Loucy (cell line): Measurements from ENCODE around the gene ASMTL.
A peak's percentile ranks its signal among the peaks of the same experiment; 100 is the strongest.

Experiments used
- H2AFZ ChIP-seq: fragments of 200-600 bp; sonication (generic); 2 replicates; pipeline ENCODE4 v1.6.0; 2016; ENCODE audit warnings: antibody characterized with exemption, mild to moderate bottlenecking, low read length, moderate library complexity
- H3F3A ChIP-seq: fragments of 200-600 bp; 2 replicates; pipeline ENCODE4 v1.6.0; 2016; ENCODE audit warnings: antibody characterized with exemption, low read depth, mild to moderate bottlenecking
- H3K27me3 ChIP-seq: fragments of 200-600 bp; sonication (generic); 2 replicates; pipeline ENCODE4 v1.6.1; 2014; ENCODE audit warnings: low read length, mild to moderate bottlenecking; ENCODE audit not compliant: insufficient read depth, poor library complexity, severe bottlenecking
- H3K36me3 ChIP-seq: fragments of 200-600 bp; sonication (generic); 2 replicates; pipeline ENCODE4 v1.6.1; 2016; ENCODE audit warnings: low read length; ENCODE audit not compliant: insufficient read depth
- H3K4me1 ChIP-seq: fragments of 200-600 bp; sonication (generic); 2 replicates; pipeline ENCODE4 v1.5.1; 2014; ENCODE audit warnings: low read length, mild to moderate bottlenecking; ENCODE audit not compliant: insufficient read depth, poor library complexity, severe bottlenecking
- H3K4me2 ChIP-seq: fragments of 200-600 bp; sonication (generic); 2 replicates; pipeline ENCODE4 v1.6.0; 2014; ENCODE audit warnings: antibody characterized with exemption, low read length, low read depth, mild to moderate bottlenecking; ENCODE audit not compliant: poor library complexity, severe bottlenecking
- H3K4me3 ChIP-seq: fragments of 200-600 bp; sonication (generic); 2 replicates; pipeline ENCODE4 v1.5.1; 2014; ENCODE audit warnings: low read length, mild to moderate bottlenecking, mixed read lengths; ENCODE audit not compliant: poor library complexity, severe bottlenecking
- H3K79me2 ChIP-seq: fragments of 200-600 bp; sonication (generic); 2 replicates; pipeline ENCODE4 v1.6.1; 2014; ENCODE audit warnings: low read length; ENCODE audit not compliant: insufficient read depth
- H3K9ac ChIP-seq: fragments of 200-600 bp; sonication (generic); 2 replicates; pipeline ENCODE4 v1.6.0; 2014; ENCODE audit warnings: mild to moderate bottlenecking, low read depth, low read length, moderate library complexity; ENCODE audit not compliant: poor library complexity, severe bottlenecking
- H3K9me2 ChIP-seq: fragments of 200-600 bp; sonication (generic); replicated peaks from 2 replicates; pipeline ENCODE4 v1.6.1; 2016; ENCODE audit warnings: low read depth, low read length, mixed read lengths
- H3K9me3 ChIP-seq: fragments of 200-600 bp; sonication (generic); 2 replicates; pipeline ENCODE4 v1.6.1; 2014; ENCODE audit warnings: mild to moderate bottlenecking, antibody characterized with exemption, low read length, low read depth; ENCODE audit not compliant: insufficient read depth
- H4K20me1 ChIP-seq: fragments of 200-600 bp; sonication (generic); 2 replicates; pipeline ENCODE4 v1.6.0; 2014; ENCODE audit warnings: antibody characterized with exemption, low read length, mild to moderate bottlenecking; ENCODE audit not compliant: insufficient read depth, poor library complexity, severe bottlenecking
- EZH2phosphoT487 ChIP-seq: fragments of 200-600 bp; IDR thresholded peaks from 2 replicates; pipeline ENCODE4 v1.6.1; 2018; ENCODE audit warnings: antibody characterized with exemption, mild to moderate bottlenecking, moderate library complexity, borderline replicate concordance
- TF ChIP-seq, protein P1 (sequence below): fragments of 200-600 bp; sonication (generic); conservative IDR thresholded peaks from 2 replicates; pipeline ENCODE4 v1.5.1; 2014; ENCODE audit warnings: mild to moderate bottlenecking, antibody characterized with exemption, low read length

Gene ASMTL

DNA sequence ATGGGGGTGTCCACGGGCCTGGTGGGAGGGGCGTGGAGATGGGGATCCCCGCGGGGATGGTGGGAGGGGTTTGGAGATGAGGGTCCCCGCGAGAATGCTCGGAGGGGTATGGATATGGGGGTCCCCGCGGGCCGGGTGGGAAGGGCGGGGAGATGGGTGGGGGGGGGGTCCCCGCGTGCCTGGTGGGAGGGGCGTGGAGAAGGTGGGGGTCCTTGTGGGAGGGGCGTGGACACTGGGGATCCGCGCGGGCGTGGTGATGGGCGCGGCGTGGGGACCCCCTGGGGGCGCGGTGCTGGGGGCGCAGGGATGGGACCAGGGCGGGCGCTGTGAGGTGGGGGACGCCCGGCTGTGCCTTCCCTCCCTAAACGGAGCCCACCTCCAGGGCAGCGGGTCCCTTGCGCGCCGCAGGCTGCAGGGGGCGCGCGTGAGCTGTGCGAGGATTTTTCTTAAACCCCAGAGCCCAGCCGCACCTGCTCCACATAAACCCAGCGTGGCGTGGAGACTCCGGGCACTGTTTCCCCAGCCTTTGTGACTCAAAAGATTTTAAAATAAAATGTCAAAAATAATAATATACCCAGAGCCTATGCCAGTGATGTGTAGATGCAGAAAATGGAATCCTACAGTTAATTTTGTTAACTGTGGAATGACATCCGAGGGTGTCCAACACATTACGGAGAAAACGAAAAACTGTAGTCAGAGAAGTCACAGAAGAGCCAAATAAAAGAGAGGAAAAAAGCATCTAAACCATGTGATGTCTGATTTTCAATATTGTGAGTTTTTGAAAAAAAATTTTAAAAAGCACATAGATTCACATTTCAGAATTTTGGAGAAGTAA lies 1.5 kb upstream of the ASMTL start:
- Histone ChIP-seq H3K4me2 (peak overlapping the region; percentile 57), H4K20me1 (no peaks in the 10 kb centered on the region), H3K9me3 (no peaks in the 10 kb centered on the region), H3K9ac (no peak overlapping the region), H3F3A (no peaks in the 10 kb centered on the region), H3K79me2 (peaks cover 20% of the 10 kb centered on the region; the same call in 1 of the 2 replicates), H3K9me2 (no peaks in the 10 kb centered on the region), H3K36me3 (no peaks in the 10 kb centered on the region), H3K4me3 (peak overlapping the region; percentile 75), H3K27me3 (no peaks in the 10 kb centered on the region), H3K4me1 (peaks cover 6% of the 10 kb centered on the region), H2AFZ (no peak overlapping the region)
- TF ChIP-seq EZH2phosphoT487 = no peak
- TF ChIP-seq, protein P1, sequence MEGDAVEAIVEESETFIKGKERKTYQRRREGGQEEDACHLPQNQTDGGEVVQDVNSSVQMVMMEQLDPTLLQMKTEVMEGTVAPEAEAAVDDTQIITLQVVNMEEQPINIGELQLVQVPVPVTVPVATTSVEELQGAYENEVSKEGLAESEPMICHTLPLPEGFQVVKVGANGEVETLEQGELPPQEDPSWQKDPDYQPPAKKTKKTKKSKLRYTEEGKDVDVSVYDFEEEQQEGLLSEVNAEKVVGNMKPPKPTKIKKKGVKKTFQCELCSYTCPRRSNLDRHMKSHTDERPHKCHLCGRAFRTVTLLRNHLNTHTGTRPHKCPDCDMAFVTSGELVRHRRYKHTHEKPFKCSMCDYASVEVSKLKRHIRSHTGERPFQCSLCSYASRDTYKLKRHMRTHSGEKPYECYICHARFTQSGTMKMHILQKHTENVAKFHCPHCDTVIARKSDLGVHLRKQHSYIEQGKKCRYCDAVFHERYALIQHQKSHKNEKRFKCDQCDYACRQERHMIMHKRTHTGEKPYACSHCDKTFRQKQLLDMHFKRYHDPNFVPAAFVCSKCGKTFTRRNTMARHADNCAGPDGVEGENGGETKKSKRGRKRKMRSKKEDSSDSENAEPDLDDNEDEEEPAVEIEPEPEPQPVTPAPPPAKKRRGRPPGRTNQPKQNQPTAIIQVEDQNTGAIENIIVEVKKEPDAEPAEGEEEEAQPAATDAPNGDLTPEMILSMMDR = peak; percentile 63

DNA sequence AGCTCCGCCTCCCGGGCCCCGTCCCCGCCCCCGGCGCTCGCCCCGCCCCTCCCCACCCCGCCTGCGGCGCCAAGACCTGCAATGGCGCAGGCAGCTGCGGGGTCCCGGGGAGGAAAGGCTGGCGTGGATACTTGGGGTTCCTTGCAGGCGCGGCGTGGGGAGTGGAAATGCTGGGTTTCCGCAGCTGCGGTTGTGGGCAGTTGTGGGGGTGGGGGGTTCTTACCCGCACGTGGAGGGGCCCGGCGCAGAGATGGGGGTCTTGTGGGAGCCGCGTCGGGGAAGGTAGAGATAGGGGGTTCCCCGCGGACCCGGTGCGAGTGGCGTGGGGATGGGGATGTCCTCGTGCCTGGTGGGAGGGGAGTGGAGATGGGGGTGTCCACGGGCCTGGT lies 680 bp upstream of the ASMTL start:
- H4K20me1 ChIP-seq = no peaks in the 10 kb centered on the region
- H3K27me3 ChIP-seq = no peaks in the 10 kb centered on the region
- TF ChIP-seq, protein P1 = no peak
- TF ChIP-seq EZH2phosphoT487 = no peak
- peak overlapping the region; percentile 43 for H3K9ac ChIP-seq
- H3F3A ChIP-seq = no peaks in the 10 kb centered on the region
- H2AFZ ChIP-seq = peak overlapping the region; percentile 77; the same call in 1 of the 2 replicates
- no peaks in the 10 kb centered on the region for H3K9me3 ChIP-seq
- peaks cover 20% of the 10 kb centered on the region; the same call in 1 of the 2 replicates for H3K79me2 ChIP-seq
- no peaks in the 10 kb centered on the region for H3K36me3 ChIP-seq
- H3K4me1 ChIP-seq = peaks cover 6% of the 10 kb centered on the region
- H3K4me2 ChIP-seq = peak overlapping the region; percentile 51
- H3K9me2 ChIP-seq = no peaks in the 10 kb centered on the region
- peak overlapping the region; percentile 75 for H3K4me3 ChIP-seq

DNA sequence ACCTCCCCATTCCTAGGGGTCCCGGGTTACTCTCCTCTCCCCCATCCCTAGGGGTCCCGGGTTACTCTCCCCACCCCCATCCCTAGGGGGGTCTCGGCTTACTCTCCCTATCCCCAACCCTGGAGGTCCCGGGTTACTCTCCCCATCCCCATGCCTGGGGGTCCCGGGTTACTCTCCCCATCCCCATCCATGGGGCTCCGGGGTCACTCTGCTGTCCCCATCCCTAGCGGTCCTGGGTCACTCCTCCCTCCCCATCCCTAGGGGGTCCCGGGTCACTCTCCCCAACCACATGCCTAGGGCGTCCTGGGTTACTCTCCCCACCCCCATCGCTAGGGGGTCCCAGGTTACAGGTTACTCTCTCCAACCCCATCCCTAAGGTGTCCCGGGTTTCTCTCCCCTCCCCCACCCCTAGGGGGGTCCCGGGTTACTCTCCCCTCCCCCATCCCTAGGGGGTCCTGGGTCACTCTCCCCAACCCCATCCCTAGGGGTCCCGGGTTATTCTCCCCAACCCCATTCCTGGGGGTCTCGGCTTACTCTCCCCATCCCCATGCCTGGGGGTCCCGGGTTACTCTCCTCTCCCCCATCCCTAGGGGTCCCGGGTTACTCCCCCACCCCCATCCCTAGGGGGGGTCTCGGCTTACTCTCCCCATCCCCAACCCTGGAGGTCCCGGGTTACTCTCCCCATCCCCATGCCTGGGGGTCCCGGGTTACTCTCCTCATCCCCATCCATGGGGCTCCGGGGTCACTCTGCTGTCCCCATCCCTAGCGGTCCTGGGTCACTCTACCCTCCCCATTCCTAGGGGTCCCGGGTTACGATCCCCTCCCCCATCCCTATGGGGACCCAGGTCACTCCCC lies 821 bp downstream of the ASMTL start:
- TF ChIP-seq EZH2phosphoT487 = no peak
- TF ChIP-seq, protein P1 = no peak
- Histone ChIP-seq H3K9me2 (no peaks in the 10 kb centered on the region), H3K4me2 (peak overlapping the region; percentile 68), H3K4me1 (peaks cover 6% of the 10 kb centered on the region), H3K36me3 (no peaks in the 10 kb centered on the region), H3K4me3 (peak overlapping the region; percentile 86), H4K20me1 (no peaks in the 10 kb centered on the region), H3K9ac (peak overlapping the region; percentile 78), H3K27me3 (no peaks in the 10 kb centered on the region), H2AFZ (no peak overlapping the region), H3K79me2 (peaks cover 20% of the 10 kb centered on the region; the same call in 1 of the 2 replicates), H3F3A (no peaks in the 10 kb centered on the region), H3K9me3 (no peaks in the 10 kb centered on the region)
